PC-3 (cell line): Measurements from ENCODE around the gene IGHMBP2.

Experiments used
- EZH2 ChIP-seq: fragments of 300-600 bp; sonication (generic); IDR thresholded peaks from one replicate; pipeline ENCODE4 v1.6.1; 2017; ENCODE audit warnings: antibody characterized with exemption, mild to moderate bottlenecking, low read length; ENCODE audit not compliant: unreplicated experiment
- TF ChIP-seq, protein P1 (sequence below): fragments of 300-600 bp; sonication (generic); conservative IDR thresholded peaks from 2 replicates; pipeline ENCODE4 v1.5.1; 2017; ENCODE audit warnings: antibody characterized with exemption, low read depth, mild to moderate bottlenecking, low read length

DNA sequence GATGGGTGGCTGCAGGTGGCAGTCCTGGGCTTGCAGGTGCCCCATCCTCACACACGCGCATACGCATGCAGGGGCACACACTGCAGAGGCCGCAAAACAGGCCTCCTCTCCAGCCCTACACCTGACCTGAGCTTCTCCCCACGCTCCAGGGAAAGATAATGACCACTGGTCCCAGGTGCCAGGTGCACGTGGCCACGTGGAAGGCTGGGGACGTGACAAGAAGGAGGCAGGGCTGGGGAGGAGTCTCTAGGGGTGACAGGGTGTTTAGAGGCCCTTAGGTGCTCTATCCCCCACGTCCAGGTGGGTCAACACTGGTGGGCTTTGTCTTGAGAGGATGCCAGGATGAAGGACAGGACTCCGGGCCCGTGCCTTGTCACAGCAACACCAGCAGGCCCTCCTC is 38.5 kb upstream of the IGHMBP2 start:
- TF ChIP-seq, protein P1, sequence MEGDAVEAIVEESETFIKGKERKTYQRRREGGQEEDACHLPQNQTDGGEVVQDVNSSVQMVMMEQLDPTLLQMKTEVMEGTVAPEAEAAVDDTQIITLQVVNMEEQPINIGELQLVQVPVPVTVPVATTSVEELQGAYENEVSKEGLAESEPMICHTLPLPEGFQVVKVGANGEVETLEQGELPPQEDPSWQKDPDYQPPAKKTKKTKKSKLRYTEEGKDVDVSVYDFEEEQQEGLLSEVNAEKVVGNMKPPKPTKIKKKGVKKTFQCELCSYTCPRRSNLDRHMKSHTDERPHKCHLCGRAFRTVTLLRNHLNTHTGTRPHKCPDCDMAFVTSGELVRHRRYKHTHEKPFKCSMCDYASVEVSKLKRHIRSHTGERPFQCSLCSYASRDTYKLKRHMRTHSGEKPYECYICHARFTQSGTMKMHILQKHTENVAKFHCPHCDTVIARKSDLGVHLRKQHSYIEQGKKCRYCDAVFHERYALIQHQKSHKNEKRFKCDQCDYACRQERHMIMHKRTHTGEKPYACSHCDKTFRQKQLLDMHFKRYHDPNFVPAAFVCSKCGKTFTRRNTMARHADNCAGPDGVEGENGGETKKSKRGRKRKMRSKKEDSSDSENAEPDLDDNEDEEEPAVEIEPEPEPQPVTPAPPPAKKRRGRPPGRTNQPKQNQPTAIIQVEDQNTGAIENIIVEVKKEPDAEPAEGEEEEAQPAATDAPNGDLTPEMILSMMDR = no peak
- TF ChIP-seq EZH2 = no peak
